Amniotic epithelial cell (primary cell): Measurements from ENCODE around the gene MDN1.
"Not testable (repeated sequence)": the region's sequence is repeated elsewhere in the genome, so short reads cannot be mapped to it uniquely, and the experiment has no call there.

Experiments used
- DNase-seq: peaks from one replicate; pipeline ENCODE4 v3.0.0-alpha.2; 2010; ENCODE audit warnings: low read depth

The MDN1 gene

GRCh38 chr6:89818977-89819335 lies 638 bp downstream of the MDN1 start:
- DNase-seq: peak; percentile 24

GRCh38 chr6:89817481-89817880 lies 2.1 kb downstream of the MDN1 start:
- no peak for DNase-seq

GRCh38 chr6:89813422-89813821 lies 6.2 kb downstream of the MDN1 start:
- not testable (repeated sequence) for DNase-seq

- DNase-seq: no peak
These were observed 12.0 kb downstream of the MDN1 start for GRCh38 chr6:89807581-89807980.

GRCh38 chr6:89805814-89806371 lies 13.7 kb downstream of the MDN1 start:
- DNase-seq: no peak

GRCh38 chr6:89803271-89803670 lies 16.3 kb downstream of the MDN1 start:
- no peak for DNase-seq

- DNase-seq: no peak
These were observed 19.8 kb downstream of the MDN1 start for GRCh38 chr6:89799756-89800155.

GRCh38 chr6:89799096-89799495 lies 20.5 kb downstream of the MDN1 start:
- DNase-seq: no peak

- DNase-seq: peak; percentile 94
These were observed 22.3 kb downstream of the MDN1 start for GRCh38 chr6:89797317-89797716.

- DNase-seq: no peak
These were observed 25.3 kb downstream of the MDN1 start for GRCh38 chr6:89794324-89794723.

- DNase-seq: no peak
These were observed 26.0 kb downstream of the MDN1 start for GRCh38 chr6:89793586-89793985.

- DNase-seq: peak; percentile 55
These were observed 26.7 kb downstream of the MDN1 start for GRCh38 chr6:89792881-89793280.

GRCh38 chr6:89790403-89790802 lies 29.2 kb downstream of the MDN1 start:
- DNase-seq: no peak

GRCh38 chr6:89789980-89790379 lies 29.6 kb downstream of the MDN1 start:
- DNase-seq: no peak

- DNase-seq: no peak
These were observed 31.8 kb downstream of the MDN1 start for GRCh38 chr6:89787660-89788328.

- no peak for DNase-seq
These were observed 32.6 kb downstream of the MDN1 start for GRCh38 chr6:89786970-89787369.

- DNase-seq: no peak
These were observed 34.8 kb downstream of the MDN1 start for GRCh38 chr6:89784838-89785237.

GRCh38 chr6:89783293-89783692 lies 36.3 kb downstream of the MDN1 start:
- not testable (repeated sequence) for DNase-seq

- no peak for DNase-seq
These were observed 37.4 kb downstream of the MDN1 start for GRCh38 chr6:89782222-89782621.

GRCh38 chr6:89781070-89782034 lies 38.2 kb downstream of the MDN1 start:
- DNase-seq: no peak

- DNase-seq: no peak
These were observed 42.1 kb downstream of the MDN1 start for GRCh38 chr6:89777455-89777854.

- DNase-seq: peak; percentile 8
These were observed 42.9 kb downstream of the MDN1 start for GRCh38 chr6:89776583-89777233.
